SK-N-SH treated with all-trans-retinoic acid at 6 μM for 48 hours (cell line): ENCODE results near the gene EXOC7.

Experiments
- ARNTL ChIP-seq: fragments of 450-650 bp; formaldehyde crosslinking; IDR thresholded peaks from 2 replicates; pipeline ENCODE4 v1.5.0; 2020; ENCODE audit warnings: low read depth, mild to moderate bottlenecking, moderate library complexity, borderline replicate concordance
- CREB5 ChIP-seq: fragments of 250-450 bp; sonication (Bioruptor Pico); IDR thresholded peaks from 2 replicates; pipeline ENCODE4 v1.5.1; 2020; ENCODE audit warnings: low read depth, mild to moderate bottlenecking, moderate library complexity
- CSDC2 ChIP-seq: fragments of 250-450 bp; sonication (Bioruptor Pico); IDR thresholded peaks from 2 replicates; pipeline ENCODE4 v1.5.0; 2020; ENCODE audit warnings: mild to moderate bottlenecking, moderate library complexity
- ESRRG ChIP-seq: fragments of 250-450 bp; sonication (Bioruptor Pico); IDR thresholded peaks from 2 replicates; pipeline ENCODE4 v1.6.1; 2021; ENCODE audit warnings: mild to moderate bottlenecking
- OSR1 ChIP-seq: fragments of 250-450 bp; sonication (Bioruptor Pico); IDR thresholded peaks from 2 replicates; pipeline ENCODE4 v1.8.0; 2022; ENCODE audit warnings: moderate library complexity, mild to moderate bottlenecking, inconsistent platforms
- PATZ1 ChIP-seq: fragments of 250-450 bp; sonication (Bioruptor Pico); IDR thresholded peaks from 2 replicates; pipeline ENCODE4 v1.8.0; 2020; ENCODE audit warnings: mild to moderate bottlenecking, moderate library complexity, borderline replicate concordance
- POU6F1 ChIP-seq: fragments of 250-450 bp; sonication (Bioruptor Pico); IDR thresholded peaks from 2 replicates; pipeline ENCODE4 v1.8.0; 2021; ENCODE audit warnings: low read depth, mild to moderate bottlenecking, moderate library complexity, borderline replicate concordance
- RARB ChIP-seq: fragments of 250-450 bp; sonication (Bioruptor Pico); IDR thresholded peaks from 2 replicates; pipeline ENCODE4 v1.8.0; 2021; ENCODE audit warnings: mild to moderate bottlenecking, moderate library complexity
- TOX ChIP-seq: fragments of 250-450 bp; sonication (Bioruptor Pico); IDR thresholded peaks from 2 replicates; pipeline ENCODE4 v1.8.0; 2021; ENCODE audit warnings: mild to moderate bottlenecking, moderate library complexity, borderline replicate concordance
- TSHZ2 ChIP-seq: fragments of 250-450 bp; sonication (Bioruptor Pico); IDR thresholded peaks from 2 replicates; pipeline ENCODE4 v1.5.0; 2020; ENCODE audit warnings: mild to moderate bottlenecking, moderate library complexity
- ZFP3 ChIP-seq: fragments of 250-450 bp; sonication (Bioruptor Pico); IDR thresholded peaks from 2 replicates; pipeline ENCODE4 v1.5.0; 2020; ENCODE audit warnings: mild to moderate bottlenecking, moderate library complexity

DNA sequence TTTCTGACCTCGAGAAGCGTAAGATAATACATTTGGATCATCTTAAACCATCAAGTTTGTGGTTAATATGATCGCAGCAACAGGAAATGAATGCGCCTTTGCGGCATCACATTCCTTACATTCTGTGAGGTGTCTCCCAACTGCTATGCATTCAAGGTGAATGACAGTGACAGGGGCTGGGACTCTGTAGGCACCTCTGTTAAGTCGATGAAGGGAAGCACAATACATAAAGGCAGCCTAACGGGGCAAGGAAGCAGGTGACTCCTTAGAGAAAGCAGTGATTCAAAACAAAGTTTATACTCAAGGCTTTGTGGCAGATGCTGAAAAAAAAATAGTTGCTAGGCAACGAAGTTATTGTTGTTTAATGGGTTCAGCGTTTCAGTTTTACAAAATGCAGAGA is 54.9 kb downstream of the EXOC7 start:
- no peak for TF ChIP-seq TOX (CRISPR knock-in tag)
- no peak for TF ChIP-seq OSR1 (CRISPR knock-in tag)
- TF ChIP-seq CREB5, result no peak
- no peak for TF ChIP-seq POU6F1 (CRISPR knock-in tag)
- TF ChIP-seq ARNTL, result no peak
- no peak for TF ChIP-seq RARB (CRISPR knock-in tag)
- no peak for TF ChIP-seq PATZ1 (CRISPR knock-in tag)
- TF ChIP-seq ZFP3 (CRISPR knock-in tag), result no peak
- TF ChIP-seq CSDC2, result no peak
- TF ChIP-seq ESRRG (CRISPR knock-in tag), result no peak
- TF ChIP-seq TSHZ2, result no peak
